ENCODE results near the gene SLC19A2. TPM values are rescaled to one million over a fixed set of nuclear protein-coding genes. Genes with fewer than 3 reads are reported as not detected.
"Not testable (repeated sequence)": the region's sequence is repeated elsewhere in the genome, so short reads cannot be mapped to it uniquely, and the experiment has no call there.

SLC19A2 gene, protein sequence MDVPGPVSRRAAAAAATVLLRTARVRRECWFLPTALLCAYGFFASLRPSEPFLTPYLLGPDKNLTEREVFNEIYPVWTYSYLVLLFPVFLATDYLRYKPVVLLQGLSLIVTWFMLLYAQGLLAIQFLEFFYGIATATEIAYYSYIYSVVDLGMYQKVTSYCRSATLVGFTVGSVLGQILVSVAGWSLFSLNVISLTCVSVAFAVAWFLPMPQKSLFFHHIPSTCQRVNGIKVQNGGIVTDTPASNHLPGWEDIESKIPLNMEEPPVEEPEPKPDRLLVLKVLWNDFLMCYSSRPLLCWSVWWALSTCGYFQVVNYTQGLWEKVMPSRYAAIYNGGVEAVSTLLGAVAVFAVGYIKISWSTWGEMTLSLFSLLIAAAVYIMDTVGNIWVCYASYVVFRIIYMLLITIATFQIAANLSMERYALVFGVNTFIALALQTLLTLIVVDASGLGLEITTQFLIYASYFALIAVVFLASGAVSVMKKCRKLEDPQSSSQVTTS
- total RNA-seq (10 to 100 TPM; 12.5 to 84.3 (median 20.4) TPM), polyA plus RNA-seq (10 to 100 TPM in 1 of 3 donors, 1 to 10 TPM in 2; 5.8 to 14.6 (median 6.6) TPM)
- long read RNA-seq, donor 1, partial matches to known transcripts = 0 of 1 reads
- long read RNA-seq, donor 1, other reads (novel, unspliced or antisense) = 0 of 1 reads
- long read RNA-seq, donor 2, partial matches to known transcripts = 5 of 7 reads
- long read RNA-seq, donor 2, other reads (novel, unspliced or antisense) = 0 of 7 reads
- long read RNA-seq, donor 3, partial matches to known transcripts = 0 of 2 reads
- long read RNA-seq, donor 3, other reads (novel, unspliced or antisense) = 0 of 2 reads
- long read RNA-seq, donor 4 = 0 reads
- long read RNA-seq, donor 5 = 0 reads
- long read RNA-seq, donor 6 = 0 reads
- long read RNA-seq, donor 7, partial matches to known transcripts = 0 of 1 reads
- long read RNA-seq, donor 7, other reads (novel, unspliced or antisense) = 0 of 1 reads
- long read RNA-seq, donor 8, partial matches to known transcripts = 5 of 7 reads
- long read RNA-seq, donor 8, other reads (novel, unspliced or antisense) = 0 of 7 reads
- long read RNA-seq, donor 9, partial matches to known transcripts = 0 of 1 reads
- long read RNA-seq, donor 9, other reads (novel, unspliced or antisense) = 0 of 1 reads
- long read RNA-seq, donor 10, partial matches to known transcripts = 0 of 2 reads
- long read RNA-seq, donor 10, other reads (novel, unspliced or antisense) = 0 of 2 reads

GRCh38 chr1:169485431-169486280 lies at the start of gene SLC19A2:
Gene SLC19A2 (minus strand): TSS chr1:169485944. CDS start chr1:169485766, 178 bp downstream.
- H3K4me1 ChIP-seq = peaks cover 14 to 61% (median 31%) of the 10 kb centered on the region in 4 donors
- TF ChIP-seq EP300 (IDR thresholded peaks at IDR 0.05) = peak; percentile 99
- peak; percentile 90 to 98 (median 96) for TF ChIP-seq POLR2AphosphoS5 (IDR thresholded peaks at IDR 0.05)
- peak in 2 of 4 donors; percentile 91 to 96 for TF ChIP-seq POLR2A (IDR thresholded peaks at IDR 0.05)
- peak in 3 of 7 experiments; percentile 9 to 45 (median 36) for TF ChIP-seq CTCF (IDR thresholded peaks at IDR 0.05)
- DNase-seq = peak; percentile 100
- intact Hi-C loops (cut with DNase I; ENCODE audit: low total_unique reads) = no loop called here
- H3K27me3 ChIP-seq = no peaks in the 10 kb centered on the region
- H3K36me3 ChIP-seq = no peaks in the 10 kb centered on the region
- H3K9me3 ChIP-seq = no peaks in the 10 kb centered on the region
- peak within 1 kb of the TSS; percentile 95 to 100 (median 98) for H3K27ac ChIP-seq
- peak within 1 kb of the TSS; percentile 63 to 86 (median 74) for H3K4me3 ChIP-seq
- WGBS, 5 donors = 0 to 2% (median 0%) methylated on average over 23 to 85 of the region's 85 CpGs

DNA sequence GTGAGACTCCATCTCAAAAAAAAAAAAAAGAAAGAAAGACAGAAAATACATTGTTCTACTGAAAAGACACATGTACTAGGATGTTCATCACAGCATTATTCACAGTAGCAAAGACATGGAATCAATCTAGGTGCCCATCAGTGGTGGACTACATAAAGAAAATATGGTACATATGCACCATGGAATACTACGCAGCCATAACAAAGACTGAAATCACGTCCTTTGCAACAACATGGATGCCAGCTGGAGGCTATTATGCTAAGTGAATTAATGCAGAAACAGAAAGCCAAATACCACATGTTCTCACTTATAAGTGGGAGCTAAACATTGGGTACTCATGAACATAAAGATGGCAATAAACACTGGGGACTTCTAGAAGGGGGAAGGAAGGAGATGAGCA lies 48.9 kb upstream of the SLC19A2 start:
- Histone ChIP-seq H3K27me3 (no peaks in the 10 kb centered on the region), H3K9me3 (no peaks in the 10 kb centered on the region), H3K4me1 (peaks cover 0 to 5% (median under 1%) of the 10 kb centered on the region in 4 donors), H3K36me3 (no peaks in the 10 kb centered on the region), H3K27ac (no peak overlapping the region), H3K4me3 (no peak overlapping the region)
- TF ChIP-seq POLR2AphosphoS5 (IDR thresholded peaks at IDR 0.05) = no peak
- TF ChIP-seq CTCF (IDR thresholded peaks at IDR 0.05) = no peak
- no peak for TF ChIP-seq POLR2A (IDR thresholded peaks at IDR 0.05)
- no peak for TF ChIP-seq EP300 (IDR thresholded peaks at IDR 0.05)
- intact Hi-C loops (cut with DNase I; ENCODE audit: low total_unique reads) = no loop called here
- DNase-seq = no peak
- 91 to 96% (median 92%) methylated on average over 2 of the region's 2 CpGs for WGBS, 5 donors

GRCh38 chr1:169533528-169534190 lies 47.9 kb upstream of the SLC19A2 start:
- H3K9me3 ChIP-seq; H3K36me3 ChIP-seq; intact Hi-C loops (cut with DNase I; ENCODE audit: low total_unique reads); H3K4me3 ChIP-seq; H3K27me3 ChIP-seq; DNase-seq; H3K27ac ChIP-seq: not testable (repeated sequence)
- H3K4me1 ChIP-seq = peaks cover 4 to 15% (median 8%) of the 10 kb centered on the region in 4 donors
- WGBS, 5 donors = 73 to 85% (median 84%) methylated on average over 9 of the region's 9 CpGs

DNA sequence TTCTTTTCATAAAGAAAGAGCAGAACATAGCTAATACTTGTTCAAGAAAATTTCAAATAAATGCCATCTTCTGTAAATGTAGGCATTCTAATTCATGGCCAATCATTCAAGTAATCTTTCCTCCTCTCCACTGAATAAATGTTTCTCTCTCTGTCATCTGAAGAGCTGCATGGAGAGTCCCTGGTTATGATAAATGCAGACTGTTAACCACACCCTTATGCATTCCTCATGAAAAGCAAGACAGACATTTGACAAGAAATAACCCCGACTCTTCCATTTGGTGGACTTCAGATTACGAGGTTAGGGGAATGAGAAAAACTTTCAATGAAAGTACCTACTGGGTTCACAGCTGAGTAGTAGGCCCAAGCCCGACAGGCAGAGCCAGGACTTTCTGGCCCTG lies 44.7 kb upstream of the SLC19A2 start:
- peaks cover 10 to 31% (median 14%) of the 10 kb centered on the region in 4 donors for H3K4me1 ChIP-seq
- H3K9me3 ChIP-seq = no peaks in the 10 kb centered on the region
- TF ChIP-seq EP300 (IDR thresholded peaks at IDR 0.05) = no peak
- no peak for TF ChIP-seq POLR2AphosphoS5 (IDR thresholded peaks at IDR 0.05)
- no peak for TF ChIP-seq POLR2A (IDR thresholded peaks at IDR 0.05)
- TF ChIP-seq CTCF (IDR thresholded peaks at IDR 0.05) = no peak
- intact Hi-C loops (cut with DNase I; ENCODE audit: low total_unique reads) = no loop called here
- no peaks in the 10 kb centered on the region for H3K36me3 ChIP-seq
- 60 to 100% (median 86%) methylated on average over 3 of the region's 3 CpGs for WGBS, 5 donors
- no peak overlapping the region for H3K4me3 ChIP-seq
- H3K27ac ChIP-seq = no peak overlapping the region
- H3K27me3 ChIP-seq = no peaks in the 10 kb centered on the region
- no peak for DNase-seq

All from stomach (tissue), 19 donors.